Suprapubic skin (tissue), 4 donors: ENCODE results near the gene HOXC6.

Experiments
- CTCF ChIP-seq, 2 donors: fragments of 200-600 bp in 1 of 2; fragments of 450-650 bp in 1 of 2; sonication (generic) in 1 of 2; IDR thresholded peaks; one replicate each; pipeline ENCODE4 v1.5.1; 2016 to 2019; ENCODE audit warnings: antibody characterized with exemption in 2 of 2, mild to moderate bottlenecking in 1 of 2, moderate library complexity in 1 of 2
- POLR2A ChIP-seq, 2 donors: fragments of 450-650 bp; IDR thresholded peaks; one replicate each; pipeline ENCODE4 v1.6.1; 2017; ENCODE audit warnings: antibody characterized with exemption in 2 of 2, mild to moderate bottlenecking in 2 of 2, moderate library complexity in 2 of 2
- POLR2AphosphoS5 ChIP-seq, 3 donors: sonication (generic); formaldehyde crosslinking; IDR thresholded peaks; one replicate each; pipeline ENCODE4 v1.6.1; 2017; ENCODE audit warnings: antibody characterized with exemption in 3 of 3

- TF ChIP-seq CTCF (IDR thresholded peaks at IDR 0.05) (no peak), POLR2AphosphoS5 (IDR thresholded peaks at IDR 0.05) (no peak), POLR2A (IDR thresholded peaks at IDR 0.05) (no peak)
These were observed 24.3 kb downstream of the HOXC6 start for GRCh38 chr12:54052438-54053002.
